A204.1 (cell line): ENCODE results near the gene STK35.

Experiments
- FAIRE-seq: peaks from 2 replicates; lab custom pipeline; 2012; peaks lifted over from hg19 to GRCh38; lab: Jason Lieb, UNC

STK35 gene

GRCh38 chr20:2136275-2136674 is 34.6 kb downstream of the STK35 start:
- no peak for FAIRE-seq

GRCh38 chr20:2137552-2138201 is 36.0 kb downstream of the STK35 start:
- FAIRE-seq: no peak

DNA sequence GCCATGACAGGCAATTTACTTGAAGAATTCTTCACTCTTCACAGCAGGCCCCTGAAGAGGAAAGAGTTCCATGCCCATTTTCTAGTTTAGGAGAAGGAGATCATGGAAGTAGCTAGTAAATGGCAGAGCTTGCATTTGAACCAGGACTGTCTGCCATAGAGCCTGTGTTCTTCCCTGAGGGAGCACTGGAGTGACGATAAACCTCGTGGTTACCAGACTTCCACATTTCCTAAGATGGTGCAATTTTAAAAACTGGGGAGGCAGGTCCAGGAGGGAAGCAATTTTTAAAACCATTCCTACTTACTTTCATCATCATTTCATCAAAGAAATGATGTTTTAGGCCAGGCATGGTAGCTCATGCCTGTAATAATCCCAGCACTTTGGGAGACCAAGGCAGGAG is 36.8 kb downstream of the STK35 start:
- FAIRE-seq: no peak

GRCh38 chr20:2139250-2139649 is 37.6 kb downstream of the STK35 start:
- no peak for FAIRE-seq

DNA sequence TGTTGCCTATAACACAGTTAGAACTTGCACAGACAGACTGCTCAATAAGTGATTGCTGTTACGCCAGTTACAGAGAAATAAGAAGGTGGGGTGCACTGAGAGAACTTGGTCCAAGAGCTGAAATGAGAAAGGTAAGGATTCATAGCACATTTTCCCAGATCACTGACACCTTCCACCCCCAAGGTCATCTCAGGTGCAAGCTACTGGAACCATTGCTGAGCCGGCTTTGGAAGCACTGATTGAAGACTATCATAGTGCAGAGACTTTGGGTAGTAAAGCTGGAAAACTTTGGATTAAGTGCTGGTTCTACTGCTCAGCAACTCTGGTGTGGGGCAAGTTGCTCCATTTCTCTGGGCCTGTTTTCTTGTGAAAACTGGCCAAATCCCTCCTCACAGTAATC is 38.1 kb downstream of the STK35 start:
- no peak for FAIRE-seq

DNA sequence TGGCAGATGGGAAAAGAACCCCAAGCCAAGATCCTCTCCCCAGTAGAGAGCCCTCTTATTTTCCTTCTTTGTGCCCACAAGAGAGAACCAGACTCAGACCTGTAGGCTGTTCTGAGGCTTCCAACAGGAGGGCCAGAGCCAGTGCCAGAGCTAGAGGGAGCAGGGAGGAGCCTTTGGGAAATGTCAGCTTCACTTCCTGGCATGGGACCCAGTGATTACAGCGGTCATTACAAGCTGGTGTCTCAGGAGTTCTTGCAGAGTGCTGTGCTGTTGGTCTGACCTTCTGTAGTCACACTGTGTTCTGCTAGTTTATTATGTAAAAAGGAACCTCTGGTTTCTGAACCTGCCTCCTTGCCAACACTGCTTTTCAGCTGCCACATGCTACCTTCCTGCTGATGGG is 38.9 kb downstream of the STK35 start:
- FAIRE-seq: no peak

GRCh38 chr20:2141600-2142575 is 40.3 kb downstream of the STK35 start:
- no peak for FAIRE-seq

- FAIRE-seq: no peak
Measured at GRCh38 chr20:2142649-2143048, 41.0 kb downstream of the STK35 start.

- no peak for FAIRE-seq
Measured at GRCh38 chr20:2143594-2143993, 42.0 kb downstream of the STK35 start.

GRCh38 chr20:2144850-2145249 is 43.2 kb downstream of the STK35 start:
- FAIRE-seq: no peak

DNA sequence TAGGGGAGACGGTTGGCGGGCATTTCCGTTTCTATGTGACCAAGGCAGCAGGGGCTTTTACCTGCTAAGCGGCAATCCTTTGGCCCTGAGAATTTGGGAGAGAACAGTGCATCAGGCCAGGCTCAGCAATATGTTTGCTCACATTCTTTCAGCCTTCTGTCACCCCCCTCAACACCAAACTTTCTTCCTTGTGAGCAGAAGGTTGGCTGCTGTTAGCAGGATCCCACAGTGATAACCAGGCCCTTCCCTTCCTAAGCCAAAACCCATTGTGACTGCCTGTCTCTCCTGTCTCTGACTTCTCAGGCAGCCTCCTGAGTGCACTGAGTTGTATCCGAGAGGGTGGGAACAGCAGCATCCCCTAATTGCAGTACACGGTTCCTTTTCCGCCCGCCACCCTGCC is 43.7 kb downstream of the STK35 start:
- FAIRE-seq: no peak

GRCh38 chr20:2146080-2146867 is 44.6 kb downstream of the STK35 start:
- no peak for FAIRE-seq

- no peak for FAIRE-seq
Measured at GRCh38 chr20:2149507-2149906, 47.9 kb downstream of the STK35 start.

- no peak for FAIRE-seq
Measured at GRCh38 chr20:2150660-2151059, 49.0 kb downstream of the STK35 start.

DNA sequence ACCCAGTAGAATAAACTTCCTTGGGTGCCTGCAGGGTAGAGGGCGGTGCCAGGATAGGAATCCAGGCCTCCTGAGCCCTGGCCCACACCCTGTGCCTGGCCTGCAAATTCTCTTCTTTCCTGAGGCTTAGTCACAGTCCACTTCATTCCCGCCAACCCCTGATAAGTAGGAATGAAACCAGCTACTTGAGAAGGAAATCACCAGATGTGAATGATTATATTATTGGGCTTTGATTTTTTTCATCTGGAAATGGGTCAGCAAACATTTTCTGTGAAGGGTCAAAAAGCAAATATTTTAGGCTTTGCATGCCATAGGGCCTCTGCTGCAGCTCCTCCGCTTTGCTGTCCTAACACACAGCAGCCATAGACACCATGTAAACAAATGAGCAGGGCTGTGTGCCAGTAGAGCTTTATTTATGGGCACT is 50.2 kb downstream of the STK35 start:
- FAIRE-seq: no peak

DNA sequence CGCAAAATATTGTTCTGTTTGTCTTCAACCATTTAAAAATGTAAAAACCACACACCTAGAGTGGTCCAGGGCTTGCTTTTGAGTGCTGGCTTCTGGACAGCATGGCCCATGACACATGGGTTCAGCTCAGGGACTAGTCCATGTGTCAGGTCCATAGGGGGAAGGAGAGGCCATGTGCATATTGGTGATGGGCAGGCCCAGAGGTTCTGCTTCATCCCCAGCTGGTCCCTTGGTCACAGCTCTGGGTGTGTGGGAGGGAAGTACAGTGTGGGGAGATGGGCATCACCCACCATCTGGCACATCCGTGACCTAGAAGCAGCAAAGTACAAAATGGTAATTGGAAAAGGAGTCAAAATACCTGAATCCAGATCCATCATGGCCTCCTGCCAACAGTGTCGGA is 50.7 kb downstream of the STK35 start:
- no peak for FAIRE-seq

GRCh38 chr20:2153326-2153725 is 51.7 kb downstream of the STK35 start:
- FAIRE-seq: no peak

DNA sequence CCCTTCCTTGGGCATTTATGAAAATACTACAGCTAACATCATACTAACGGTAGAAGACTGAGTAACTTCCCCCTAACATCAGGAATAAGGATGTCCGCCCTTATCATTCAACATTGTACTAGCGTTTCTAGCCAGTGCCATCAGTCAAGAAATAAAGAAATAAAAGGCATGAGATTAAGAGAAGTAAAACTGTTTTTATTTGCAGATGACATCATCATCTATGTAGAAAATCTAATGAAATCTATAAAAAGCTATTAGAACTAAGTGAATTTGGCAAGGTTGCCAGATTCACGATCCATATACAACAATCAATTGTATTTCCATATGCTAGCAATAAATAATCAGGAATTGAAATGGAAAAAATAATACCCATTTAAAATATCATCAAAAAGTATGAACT is 54.6 kb downstream of the STK35 start:
- FAIRE-seq: no peak

- no peak for FAIRE-seq
Measured at GRCh38 chr20:2156666-2157624, 55.3 kb downstream of the STK35 start.

DNA sequence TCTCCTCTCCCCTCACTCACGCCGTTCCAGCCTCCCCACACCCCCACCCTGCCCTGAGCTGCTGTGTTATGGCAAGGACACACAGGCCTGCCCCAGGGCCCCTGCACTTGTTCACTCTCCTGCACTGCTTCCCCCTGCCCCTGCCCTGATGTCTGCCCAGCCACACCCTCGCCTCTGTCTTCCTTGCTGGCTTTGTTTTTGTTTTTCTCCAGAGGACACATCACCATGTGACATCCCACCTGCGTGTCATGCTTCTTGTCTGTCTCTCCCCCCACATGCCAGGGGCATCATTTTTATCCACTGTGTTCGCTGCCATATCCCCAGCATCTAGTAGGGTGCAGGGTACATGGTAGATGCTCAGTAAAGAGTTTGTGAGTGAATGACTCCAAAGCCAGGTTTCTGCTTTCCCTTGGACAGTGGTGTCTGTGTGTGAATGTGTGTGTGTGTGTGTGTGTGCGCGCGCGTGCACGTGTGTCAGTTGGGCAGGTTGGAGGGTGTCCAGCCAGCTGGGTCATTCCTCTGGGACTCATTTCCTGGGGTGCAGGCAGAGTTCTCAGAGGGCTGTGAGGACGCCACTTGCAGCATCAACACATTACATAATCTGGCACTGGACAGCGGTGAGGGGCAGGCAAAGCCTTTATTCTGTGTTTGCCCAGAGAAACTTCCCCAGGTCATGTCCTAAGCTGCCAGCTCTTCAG is 60.6 kb downstream of the STK35 start:
- FAIRE-seq: no peak

DNA sequence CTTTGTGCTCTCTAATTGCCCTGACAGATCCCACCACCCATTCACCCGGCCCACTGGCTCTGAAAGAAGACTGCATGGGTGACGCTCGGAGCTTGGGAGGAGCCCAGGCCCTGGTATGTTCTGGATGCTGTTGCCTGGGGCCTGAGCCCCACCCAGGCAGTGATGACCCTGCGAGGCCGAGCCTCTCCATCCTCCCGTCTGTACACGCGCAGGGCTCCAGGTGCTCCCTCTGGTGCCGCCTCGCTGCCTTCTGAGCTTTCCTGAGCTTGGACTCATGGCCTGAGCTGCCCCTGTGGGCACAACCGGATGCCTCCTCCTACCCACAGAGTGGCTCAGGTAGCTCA is 61.2 kb downstream of the STK35 start:
- no peak for FAIRE-seq
